ENCODE measurements around the gene TSPAN18.

Gene TSPAN18

DNA sequence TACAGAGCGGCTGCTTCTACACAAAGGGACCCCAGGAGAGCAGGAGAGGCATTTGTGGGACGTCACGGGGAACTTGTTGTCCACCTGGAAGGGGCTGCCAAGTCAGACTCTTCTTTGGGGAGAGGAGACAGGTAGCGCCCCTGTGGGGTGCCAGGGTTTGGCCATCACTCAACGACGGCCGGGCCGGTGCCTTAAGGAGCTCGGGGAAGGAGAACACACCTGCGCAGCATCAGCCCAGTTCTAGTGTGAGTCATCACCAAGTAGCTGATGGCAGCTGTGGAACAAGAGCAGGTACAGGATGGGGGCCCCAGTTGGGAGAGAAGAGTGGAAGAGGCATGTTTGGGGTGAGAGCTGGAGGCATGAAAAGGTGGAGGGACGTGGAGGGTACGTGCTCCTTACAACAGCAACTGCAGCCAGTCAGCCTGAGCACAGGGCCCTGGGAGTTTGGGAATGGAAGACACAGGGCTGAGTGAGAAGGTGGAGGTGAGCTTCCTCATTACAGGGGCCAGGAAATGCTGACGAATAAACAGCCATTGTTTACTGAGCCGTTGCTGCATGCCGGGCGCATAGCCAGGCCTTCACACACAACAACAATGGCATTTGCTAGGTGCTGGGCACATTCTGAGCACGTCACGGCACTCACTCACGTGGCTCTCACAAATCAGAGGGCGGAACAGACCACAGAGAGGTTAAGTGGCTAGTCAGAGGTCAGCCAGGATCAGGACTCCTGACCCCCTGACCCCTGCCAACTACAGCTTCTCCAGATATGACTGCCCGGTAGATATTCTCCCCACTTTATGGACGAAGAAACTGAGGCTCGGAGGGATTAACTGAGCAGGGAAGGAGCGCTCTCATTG is 253.0 kb downstream of the TSPAN18 start:
- Mint-ChIP-seq H3K27me3 (ENCODE audit: low read depth, poor library complexity) (peaks cover 4% of the 10 kb centered on the region), H3K27ac (no peak overlapping the region), H3K36me3 (ENCODE audit: low read depth) (no peaks in the 10 kb centered on the region), H3K9me3 (peaks cover 7% of the 10 kb centered on the region), H3K4me1 (peaks cover 5% of the 10 kb centered on the region), H3K4me3 (no peak overlapping the region)
- DNase-seq, result no peak
- TF ChIP-seq, protein P1, sequence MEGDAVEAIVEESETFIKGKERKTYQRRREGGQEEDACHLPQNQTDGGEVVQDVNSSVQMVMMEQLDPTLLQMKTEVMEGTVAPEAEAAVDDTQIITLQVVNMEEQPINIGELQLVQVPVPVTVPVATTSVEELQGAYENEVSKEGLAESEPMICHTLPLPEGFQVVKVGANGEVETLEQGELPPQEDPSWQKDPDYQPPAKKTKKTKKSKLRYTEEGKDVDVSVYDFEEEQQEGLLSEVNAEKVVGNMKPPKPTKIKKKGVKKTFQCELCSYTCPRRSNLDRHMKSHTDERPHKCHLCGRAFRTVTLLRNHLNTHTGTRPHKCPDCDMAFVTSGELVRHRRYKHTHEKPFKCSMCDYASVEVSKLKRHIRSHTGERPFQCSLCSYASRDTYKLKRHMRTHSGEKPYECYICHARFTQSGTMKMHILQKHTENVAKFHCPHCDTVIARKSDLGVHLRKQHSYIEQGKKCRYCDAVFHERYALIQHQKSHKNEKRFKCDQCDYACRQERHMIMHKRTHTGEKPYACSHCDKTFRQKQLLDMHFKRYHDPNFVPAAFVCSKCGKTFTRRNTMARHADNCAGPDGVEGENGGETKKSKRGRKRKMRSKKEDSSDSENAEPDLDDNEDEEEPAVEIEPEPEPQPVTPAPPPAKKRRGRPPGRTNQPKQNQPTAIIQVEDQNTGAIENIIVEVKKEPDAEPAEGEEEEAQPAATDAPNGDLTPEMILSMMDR (IDR thresholded peaks at IDR 0.05), result no peak

DNA sequence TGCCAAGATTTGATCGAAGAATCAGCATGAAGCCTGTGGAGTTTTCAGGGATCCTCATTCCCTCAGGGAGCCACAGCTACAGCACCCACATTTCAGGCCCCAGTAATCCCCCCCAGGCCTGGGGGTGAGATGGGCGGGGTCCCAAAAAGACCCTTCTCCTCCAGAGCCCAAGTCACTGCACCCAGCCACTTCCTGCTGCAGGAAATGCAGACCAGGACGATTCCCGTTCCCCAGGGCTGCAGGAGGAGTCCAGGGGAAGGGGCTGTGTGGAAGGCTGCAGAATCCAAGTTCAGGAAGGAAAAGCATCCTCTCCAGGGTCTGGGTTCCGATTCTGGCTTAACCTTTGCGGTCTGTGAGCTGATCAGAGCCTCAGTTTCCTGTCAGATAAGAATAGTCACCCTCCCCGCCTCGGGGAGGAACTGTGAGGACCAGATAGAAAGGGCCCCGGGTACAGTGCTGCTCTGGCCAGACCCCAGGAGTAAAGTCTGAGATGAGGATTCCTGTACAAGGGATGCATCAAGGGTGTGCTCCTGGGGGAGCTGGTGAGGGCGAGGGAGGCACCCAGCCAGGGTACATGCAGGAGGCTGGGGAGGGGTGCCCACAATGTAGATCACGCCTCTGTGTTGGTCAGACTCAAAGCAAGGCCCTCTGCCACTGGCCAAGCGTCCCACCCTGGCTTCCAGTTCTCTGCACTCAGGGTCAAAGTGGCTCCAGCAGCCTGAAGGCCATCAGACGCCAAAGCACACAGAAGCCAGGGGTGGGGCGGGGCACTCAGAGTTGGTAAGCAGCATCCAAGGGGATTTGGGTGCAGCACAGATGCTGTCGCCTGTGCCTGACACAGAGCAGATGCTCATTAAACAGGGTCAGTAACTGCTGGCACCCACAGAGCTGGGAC is 254.0 kb downstream of the TSPAN18 start:
- TF ChIP-seq, protein P1 (IDR thresholded peaks at IDR 0.05), result no peak
- no peak for DNase-seq
- peaks cover 7% of the 10 kb centered on the region for H3K9me3 Mint-ChIP-seq
- peaks cover 5% of the 10 kb centered on the region for H3K4me1 Mint-ChIP-seq
- H3K27me3 Mint-ChIP-seq (ENCODE audit: low read depth, poor library complexity), result no peaks in the 10 kb centered on the region
- no peaks in the 10 kb centered on the region for H3K36me3 Mint-ChIP-seq (ENCODE audit: low read depth)
- no peak overlapping the region for H3K27ac Mint-ChIP-seq
- H3K4me3 Mint-ChIP-seq, result no peak overlapping the region

Measured in nephron progenitor cell (in vitro differentiated cells).